GM21825 (cell line): ENCODE results near the gene DICER1.

Source experiments
- ATAC-seq: cut with Tn5 transposase; IDR thresholded peaks from one replicate; pipeline ENCODE4 v1.9.1; 2021; ENCODE audit warnings: mild to moderate bottlenecking, moderate library complexity; ENCODE audit not compliant: unreplicated experiment

Gene DICER1

DNA sequence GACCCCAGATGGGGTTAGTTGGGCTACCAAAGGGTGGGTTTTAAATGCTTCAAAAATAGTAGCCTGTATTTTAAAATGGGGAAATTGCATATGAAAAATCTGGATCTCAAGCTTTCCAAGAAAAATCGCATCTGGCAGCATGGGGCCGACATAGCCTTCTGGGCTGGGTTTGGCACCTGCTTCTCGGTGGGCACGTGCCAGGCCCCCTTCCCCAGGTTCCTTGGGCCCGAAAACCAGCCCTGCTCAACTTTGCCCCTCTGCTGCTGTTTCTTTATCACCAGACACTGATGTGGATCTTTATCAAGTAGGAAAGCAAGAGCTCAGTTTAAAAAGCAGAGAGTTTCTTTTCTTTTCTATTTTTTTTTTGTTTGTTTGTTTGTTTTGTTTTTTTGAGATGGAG lies 95.1 kb downstream of the DICER1 start:
- ATAC-seq, result no peak

DNA sequence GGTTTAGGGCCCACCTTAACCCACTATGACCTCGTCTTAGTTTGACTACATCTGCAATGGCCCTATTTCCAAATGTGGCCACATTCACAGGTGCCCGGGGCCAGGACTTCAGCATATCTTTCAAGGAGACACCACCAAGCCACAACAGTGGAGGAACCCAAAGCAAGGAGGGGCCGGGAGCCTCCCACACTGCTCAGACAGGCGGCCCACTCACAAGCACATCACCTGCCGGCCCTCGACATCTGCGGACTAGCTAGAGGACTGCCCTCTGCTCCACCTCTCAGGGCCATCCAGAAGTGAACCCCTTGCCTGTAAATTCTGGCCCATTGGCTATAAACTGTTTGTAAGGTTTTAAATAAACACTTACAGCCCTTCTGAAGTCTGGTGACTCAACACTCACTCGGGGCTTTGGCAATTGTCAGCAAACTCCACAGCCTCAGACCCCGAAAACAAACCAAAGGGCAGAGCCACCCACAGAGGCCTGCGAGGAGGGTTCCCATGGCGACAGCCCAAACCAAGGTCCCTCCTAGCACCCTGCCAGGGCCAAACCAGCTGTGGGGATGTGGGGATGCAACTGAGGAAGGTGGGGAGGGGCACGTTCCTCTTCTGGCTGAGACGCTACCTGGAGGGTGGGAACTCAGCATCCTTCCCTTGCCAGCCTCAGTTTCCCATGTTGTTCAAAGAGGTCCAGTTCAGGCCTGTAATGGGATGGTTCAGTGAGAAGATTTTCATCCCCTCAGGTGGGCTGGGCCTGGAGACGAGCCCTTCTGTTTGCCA lies 95.8 kb downstream of the DICER1 start:
- ATAC-seq, result no peak

DNA sequence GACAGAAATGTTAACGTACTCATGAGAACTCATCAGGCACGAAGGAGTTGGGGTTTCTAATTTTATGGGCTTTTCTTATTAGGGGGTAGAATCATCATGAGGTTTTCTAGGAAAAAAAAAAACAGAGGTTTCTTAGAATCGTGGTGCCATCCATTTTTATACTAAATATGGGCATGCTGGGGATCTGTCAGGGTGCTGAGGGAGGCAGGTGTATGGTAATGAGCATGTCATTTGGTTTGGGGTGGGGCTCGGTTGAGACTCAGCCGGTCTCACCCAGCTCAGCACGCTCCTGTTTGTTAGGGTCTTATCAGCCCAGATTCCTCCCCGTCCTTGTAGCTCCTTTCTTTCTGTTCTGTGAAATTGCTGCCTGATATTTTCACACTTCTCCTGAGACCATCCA lies 98.2 kb downstream of the DICER1 start:
- no peak for ATAC-seq

DNA sequence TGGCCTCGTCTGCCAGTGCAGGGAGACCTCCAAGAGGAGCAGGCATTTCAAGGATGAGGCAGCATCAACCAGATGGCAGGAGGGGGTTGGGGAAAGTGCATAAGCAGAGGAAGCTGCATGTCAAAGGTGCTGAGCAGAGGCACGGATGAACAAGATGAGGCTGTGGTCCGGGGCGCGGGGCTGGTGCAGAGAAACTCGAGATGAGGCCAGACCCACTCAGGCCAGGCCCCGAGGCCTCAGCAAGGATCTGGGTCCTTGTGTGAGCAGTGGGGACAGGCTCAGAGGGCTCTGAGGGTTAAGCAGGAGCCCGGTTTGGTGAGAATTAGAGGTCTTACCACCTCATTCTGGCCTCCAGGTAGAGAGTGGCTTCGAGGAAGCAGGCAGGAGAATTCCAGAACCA lies 98.8 kb downstream of the DICER1 start:
- no peak for ATAC-seq

DNA sequence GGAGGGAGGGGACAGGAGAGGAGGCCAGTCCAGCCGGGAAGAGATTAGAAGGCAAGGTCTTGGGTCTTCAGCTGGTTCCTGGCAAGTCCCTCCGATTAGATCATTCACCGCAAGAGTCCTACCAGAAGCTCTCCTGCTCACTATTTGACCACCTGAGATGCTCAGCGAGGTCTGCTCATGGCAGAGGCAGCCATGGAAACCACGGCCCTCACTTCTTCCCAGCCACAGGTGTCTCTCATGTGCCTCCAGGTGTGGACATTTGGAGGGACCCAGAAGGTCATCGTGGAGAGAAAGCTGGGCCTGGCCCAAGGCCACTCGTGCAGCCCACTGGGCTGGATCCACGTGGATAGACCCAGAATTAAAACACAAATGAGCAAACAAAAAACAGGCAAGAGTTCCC lies 99.5 kb downstream of the DICER1 start:
- ATAC-seq, result no peak

DNA sequence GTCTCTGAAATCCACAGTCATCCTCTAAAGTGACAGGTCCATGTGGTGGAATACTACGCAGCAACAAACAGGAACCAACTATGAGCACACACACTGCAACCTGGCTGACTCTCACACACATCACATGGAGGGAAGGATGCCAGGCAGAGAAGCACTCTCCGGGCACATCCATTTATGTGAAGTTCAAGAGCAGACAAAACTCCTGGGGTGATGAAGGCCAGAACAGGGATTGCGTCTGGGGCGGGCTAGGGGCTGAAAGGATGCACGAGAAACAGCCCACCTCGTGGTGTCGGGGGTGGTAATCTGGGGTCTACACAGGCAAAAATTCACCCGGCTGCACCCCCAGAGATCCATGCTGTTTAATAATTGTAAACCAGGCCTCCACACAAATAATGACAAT lies 100.2 kb downstream of the DICER1 start:
- no peak for ATAC-seq

DNA sequence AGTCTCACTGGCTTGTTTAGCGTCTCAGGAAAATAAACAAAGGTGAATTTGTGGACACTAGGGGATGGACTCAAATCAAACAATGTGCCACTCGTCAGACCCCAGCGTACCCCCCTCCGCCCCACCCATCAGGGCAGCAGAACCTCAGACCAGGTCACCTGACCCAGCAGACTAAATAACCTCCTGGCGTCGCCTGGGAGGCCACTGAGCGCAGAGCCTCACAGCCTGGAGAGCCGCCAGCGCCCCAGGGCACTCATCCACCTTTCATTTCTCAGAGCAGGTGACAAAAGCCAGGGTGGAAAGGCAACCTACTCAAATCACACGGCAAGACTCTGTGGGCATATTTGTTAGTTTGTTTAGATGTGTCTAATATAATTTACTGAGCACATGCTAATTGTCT lies 100.9 kb downstream of the DICER1 start:
- no peak for ATAC-seq

DNA sequence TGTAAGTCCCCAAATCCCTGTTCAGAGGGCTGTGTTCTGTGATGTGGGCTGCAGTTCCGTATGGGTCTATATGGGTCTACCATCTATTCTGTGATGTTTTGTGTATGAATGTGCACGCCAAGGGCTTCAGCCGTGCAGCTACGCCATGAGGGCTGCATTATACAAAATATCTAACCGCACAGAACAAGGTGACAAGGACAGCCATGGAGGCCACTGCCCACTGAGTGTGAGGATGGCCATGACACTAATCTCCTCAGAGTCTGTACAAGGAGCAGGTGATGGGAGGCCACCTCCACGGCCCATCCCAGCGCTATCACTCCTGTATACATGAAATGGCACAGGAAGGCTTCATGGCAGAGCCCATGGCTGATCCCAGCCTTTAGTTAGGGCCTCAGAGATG lies 102.0 kb downstream of the DICER1 start:
- ATAC-seq, result no peak

DNA sequence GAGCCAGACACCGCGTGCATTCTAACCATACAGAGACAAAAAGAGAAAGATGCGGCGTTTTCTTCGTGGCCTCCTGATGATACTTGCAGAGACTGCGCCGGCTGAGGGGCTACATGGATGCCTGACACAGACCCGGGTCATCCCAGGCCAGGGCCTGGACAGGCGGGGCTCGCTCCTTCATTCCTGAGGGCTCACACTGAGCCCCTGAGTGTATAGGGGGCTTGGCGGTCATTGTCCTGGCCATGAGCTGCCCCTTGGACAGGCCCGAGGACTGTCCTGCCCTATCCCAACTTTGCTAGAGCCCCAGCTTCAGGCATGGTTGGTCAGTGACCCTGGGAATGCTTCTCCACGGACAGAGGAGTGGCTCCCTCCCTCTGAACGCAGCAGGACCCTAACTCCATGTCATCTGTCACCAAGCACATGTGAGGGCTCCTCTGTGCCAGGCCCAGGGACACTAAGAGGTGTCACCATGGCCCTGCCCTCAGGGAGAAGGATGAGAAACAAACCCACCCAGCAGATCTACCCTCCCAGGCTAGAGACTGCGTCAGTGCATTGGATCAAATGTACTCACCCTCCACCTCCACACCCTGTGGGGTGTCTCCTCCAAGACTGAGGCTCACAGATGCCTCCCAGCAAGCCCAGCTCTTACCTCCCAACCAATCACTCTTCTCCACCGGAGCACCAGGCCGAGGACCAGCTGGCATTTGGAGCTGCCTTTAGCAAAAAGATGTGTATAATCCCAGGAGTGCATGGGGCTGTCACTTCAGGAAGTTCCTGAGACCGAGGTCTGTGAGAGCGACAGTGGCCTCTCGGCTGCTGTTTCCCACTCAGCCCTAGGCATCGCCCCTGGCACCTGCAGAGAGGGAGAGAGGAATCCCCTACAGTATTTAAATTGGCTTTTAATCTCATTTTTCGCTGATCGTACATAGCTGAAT lies 102.7 kb downstream of the DICER1 start:
- no peak for ATAC-seq

DNA sequence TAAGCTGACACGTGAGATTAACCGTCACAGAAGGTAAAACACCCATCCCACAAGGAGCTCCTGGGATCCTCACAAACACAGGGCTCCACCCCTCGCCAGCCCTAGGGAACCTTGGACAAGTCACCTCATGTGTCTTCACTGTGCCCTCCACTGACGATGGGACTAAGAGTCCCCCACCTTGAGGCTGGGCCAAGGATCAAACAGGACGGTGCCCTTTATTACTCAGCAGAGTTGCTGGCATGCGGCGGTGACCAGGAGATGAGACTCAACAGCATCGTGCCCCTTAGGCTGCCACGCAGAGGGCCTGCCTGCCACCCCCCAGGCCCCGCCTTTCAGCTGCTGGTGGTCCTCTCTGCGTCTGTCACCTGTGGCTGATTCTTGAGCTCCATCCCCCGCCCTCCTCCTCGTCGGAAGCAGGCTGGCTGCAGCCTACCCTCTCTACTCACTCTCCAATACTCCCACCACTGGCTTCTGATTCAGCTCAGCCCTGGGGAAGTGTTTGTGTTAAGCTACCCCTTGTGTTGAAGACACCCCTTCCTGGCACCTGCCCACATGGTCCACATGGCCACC lies 105.2 kb downstream of the DICER1 start:
- ATAC-seq, result no peak

DNA sequence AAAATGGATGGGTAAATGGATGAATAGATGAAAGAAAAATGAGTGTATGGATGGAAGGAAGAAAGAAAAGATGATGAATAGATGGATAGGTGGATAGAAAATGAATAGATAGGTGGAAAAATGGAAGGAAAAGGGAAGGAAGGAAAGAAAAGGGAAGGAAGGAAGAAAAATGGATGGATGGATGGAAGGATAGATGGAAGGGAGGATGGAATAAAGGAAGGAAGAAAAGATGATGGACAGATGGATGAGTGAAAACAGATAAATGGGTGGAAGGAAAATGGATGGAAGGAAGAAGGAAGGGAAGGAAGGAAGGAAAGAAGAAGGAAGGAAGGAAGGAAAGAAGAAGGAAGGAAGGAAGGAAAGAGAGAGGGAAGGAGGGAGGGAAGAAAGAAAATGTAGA lies 107.4 kb downstream of the DICER1 start:
- no peak for ATAC-seq

DNA sequence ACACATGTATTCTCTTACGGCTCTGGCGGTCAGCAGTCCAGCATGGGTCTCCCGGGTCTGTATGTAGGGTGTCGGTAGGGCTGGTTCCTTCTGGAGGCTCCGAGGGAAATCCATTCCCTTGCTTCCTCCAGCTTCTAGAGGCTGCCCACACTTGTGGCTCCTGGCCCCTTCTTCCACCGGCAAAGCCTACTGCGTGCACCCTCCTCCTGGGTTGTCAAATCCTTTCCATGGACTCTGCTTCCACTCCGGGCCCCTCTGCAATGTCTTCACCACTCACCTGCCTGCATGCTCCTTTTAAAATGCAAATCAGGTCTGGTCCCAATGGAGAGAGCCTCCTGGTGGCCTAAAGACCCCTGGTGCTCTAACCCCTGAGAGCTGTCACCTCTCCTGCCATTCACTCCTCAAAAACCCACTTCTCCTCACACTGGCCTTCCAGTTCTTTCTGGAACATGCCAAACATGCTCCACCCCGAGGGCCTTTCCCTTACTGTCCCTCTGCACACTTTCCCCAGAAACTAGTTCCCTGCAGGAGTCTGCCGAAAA lies 108.5 kb downstream of the DICER1 start:
- no peak for ATAC-seq

DNA sequence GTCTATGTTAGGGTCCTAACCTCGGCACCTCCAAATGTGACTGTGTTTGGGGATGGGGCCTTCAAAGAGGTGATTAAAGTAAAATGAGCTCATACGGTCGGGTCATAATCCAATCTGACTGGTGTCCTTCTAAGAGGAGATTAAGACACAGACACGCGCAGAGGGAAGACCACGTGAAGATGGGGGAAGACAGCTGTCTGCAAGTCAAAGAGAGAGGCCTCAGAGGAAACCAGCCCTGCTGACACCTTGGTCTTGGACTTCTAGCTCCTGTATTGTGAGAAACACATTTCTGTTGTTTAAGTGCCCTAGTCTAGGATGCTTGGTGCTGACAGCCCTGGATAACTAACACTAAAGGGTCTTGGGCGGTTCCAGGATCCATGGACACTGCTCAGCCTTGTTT lies 109.6 kb downstream of the DICER1 start:
- ATAC-seq, result no peak

DNA sequence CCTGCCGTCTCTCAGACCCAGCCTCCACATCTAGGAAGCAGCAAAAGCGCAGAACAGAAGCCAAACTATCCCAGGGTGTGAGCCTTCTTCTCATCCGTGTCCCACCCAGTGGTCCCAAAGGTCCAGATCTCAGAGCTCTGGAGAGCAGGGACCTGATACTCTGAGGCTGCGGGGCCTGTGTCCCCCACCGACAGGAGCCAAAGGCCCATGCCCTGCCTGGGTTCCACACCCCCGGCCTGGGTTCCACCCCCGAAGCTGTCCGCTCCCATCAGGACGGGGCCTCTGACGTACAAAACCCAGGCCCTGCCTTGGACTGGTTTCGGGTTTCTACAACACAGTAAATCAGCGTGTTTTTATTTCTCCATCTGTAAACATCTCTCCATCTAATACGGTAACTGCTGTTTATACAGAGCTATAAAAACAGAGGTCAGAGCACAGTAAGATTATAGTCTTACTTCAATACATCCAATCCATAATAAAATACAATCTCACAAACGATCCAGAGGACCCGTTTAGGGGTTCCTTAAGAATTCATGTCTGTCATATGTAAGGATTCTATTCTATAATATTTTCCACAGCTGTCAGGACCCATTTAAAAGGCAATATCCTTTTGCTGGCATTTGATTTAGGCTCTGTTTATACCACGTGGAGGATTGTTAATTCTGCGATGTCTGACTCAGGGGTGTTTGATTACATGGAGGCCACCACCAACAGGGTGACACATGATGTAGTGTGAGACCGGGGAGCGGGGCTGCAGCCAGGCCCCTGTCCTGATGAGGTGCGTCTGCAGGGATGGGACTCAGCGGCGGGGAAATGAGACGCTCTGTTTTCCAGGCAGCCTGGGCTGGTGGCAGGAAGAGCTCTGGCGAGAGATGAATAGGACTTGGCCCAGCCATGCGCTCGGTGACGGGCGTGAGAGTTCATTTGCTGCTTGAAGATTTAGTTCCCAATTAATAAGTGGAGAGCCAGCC lies 110.3 kb downstream of the DICER1 start:
- no peak for ATAC-seq

DNA sequence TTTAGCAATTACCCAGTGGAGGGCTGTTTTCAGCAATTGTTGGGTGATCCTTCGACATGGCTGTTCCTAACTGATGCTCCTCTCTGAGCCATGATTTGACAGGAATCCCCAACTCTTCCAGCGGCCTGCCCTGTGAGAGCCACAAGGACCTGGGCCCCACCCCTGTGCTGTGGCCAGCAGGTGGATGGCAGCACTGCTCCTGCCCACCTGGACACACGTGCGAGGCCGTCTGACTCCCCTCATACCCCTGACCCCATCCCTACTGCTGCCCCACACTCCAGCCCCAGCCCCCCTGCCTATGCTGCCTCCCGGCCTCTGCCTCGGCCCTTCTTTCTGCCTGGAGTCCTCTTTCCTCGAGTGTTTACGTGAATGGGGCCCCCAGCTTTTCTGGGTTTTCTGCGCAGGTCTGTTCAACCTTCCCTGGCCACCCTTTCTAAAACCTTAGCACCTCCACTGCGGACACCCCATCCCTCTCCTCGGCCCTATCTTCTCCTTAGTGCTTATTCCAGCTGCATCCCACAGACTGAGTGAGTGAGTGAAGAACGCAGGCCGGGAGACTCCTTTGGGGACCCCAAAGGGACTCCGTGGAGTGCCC lies 111.4 kb downstream of the DICER1 start:
- ATAC-seq, result no peak

DNA sequence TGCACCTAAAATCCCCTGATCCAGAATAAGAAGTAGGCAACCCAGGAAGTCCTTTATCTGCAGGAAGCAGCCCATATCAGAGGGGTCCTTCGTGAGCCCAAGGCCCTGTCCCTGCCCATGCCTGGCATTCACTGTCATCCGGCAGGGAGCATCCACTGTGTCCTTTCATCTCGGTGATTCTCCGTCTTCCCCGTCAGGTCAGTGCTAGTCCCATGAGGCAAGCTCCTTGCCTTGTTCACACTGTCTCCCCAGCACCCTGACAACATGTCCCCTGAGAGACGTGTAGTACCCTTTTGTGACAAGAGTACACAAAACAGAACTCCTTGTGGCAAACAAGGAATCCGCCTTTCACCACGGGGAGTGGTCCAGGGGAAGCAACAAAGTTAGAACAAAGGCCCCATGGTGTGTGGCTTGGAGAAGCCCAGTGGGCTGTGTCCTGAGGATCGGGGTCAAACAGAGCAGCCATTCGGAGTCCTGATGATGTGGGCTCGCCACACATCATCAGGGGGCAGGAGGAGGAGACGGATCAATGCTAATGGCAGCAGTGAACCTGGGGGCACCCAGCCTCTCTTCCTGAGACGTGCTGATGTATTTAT lies 112.1 kb downstream of the DICER1 start:
- no peak for ATAC-seq

DNA sequence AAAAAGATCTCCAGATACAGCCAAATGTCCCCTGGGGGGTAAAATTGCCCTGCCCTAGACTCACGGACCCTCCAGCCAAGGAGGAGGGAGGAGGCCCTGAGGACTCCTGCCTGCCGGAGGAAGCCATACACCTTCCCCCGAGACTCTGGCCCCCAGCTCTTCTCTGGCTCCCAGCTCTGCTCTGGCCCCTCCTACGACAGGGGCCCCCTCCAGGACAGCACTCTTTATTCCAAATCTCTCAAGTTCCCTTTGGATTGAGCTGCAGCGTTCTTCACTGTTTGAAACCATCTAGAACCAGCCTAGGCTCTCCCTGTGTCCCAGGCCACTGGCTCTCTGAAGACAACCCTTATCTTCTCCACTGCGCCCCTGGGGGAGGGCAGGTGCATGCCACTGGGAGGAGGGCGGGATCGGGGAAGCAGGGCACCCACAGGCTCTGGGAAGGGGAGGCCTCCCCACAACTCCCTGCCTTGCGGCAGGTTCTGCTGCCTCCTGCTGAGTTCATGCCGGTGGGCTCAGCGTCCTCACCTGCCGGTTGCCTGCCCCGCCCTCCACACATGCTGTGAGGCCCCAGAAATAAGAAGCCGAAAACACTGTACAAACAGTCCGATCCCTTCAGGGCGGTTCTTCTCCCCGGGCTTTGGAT lies 112.7 kb downstream of the DICER1 start:
- ATAC-seq, result no peak

DNA sequence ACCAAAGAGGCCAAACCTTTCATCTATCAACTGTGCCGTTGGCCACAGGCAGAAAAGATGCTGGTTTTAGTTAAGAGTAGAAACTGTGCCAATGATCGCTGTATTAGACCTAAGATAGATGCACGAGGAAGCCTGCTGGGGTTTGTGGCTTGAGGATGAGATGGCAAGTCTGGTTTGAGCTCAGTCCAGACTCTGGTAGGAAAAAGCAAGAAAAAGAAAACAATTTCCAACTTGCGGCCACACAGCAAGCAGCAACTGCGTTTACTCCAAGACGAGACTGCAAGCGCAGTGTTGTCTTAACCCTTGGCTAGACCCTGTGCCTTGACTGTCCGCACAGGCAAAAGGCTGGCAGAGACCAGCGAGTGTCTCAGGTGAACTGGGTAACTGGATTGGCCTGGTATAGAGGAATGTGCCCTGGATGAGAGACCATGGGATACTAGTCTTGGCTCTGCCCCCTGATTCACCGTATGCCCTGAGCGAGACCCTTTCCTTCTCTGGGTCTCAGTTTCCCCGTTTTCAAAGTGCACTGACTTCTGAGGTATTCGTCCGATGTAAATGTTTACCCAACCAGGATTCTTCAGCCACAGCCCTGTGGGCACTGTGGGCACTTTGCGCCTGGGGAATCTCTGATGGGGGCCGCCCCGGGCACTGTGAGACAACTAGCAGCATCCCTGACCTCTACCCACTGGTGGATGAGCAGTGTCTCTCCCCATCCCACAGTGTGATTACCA lies 113.4 kb downstream of the DICER1 start:
- ATAC-seq, result no peak
